ENCODE measurements around the gene SENP7. TPM values are rescaled to one million over a fixed set of nuclear protein-coding genes. Genes with fewer than 3 reads are reported as not detected.

The SENP7 gene
- total and polyA plus RNA-seq, 2 experiments from 2014 or later = 5.0 to 9.0 TPM

DNA sequence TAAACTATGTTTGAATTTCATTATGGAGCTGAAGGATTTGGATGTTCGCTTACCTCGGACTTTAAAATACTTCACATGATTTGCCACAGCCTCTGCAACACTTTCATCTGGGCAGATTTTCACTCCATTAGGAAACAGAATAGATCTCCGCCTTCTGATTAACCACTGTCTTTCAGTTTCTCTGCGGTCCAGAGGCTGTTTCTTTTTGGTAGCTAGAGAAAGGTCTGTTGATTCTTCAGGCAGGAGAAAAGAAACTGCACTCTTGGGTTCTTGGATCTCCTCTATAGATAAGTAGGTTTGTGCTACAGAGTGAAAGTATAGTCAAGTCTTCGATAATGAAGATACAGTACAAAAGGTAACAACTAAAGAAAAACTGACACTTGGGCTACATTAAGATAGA is 193.5 kb downstream of the SENP7 start:
- H3K4me2 ChIP-seq = no peak overlapping the region
- H3K9me2 ChIP-seq (ENCODE audit: insufficient read depth) = no peaks in the 10 kb centered on the region
- H3K4me1 Mint-ChIP-seq = no peaks in the 10 kb centered on the region
- H3K4me3 ChIP-seq = no peak overlapping the region
- no peaks in the 10 kb centered on the region for H3K9me3 Mint-ChIP-seq
- H3K36me3 Mint-ChIP-seq (ENCODE audit: low read depth) = no peaks in the 10 kb centered on the region
- no peaks in the 10 kb centered on the region for H3K4me1 ChIP-seq (ENCODE audit: insufficient read depth)
- H3K27me3 ChIP-seq (ENCODE audit: insufficient read depth) = no peaks in the 10 kb centered on the region
- no peak overlapping the region for H3K27ac ChIP-seq (ENCODE audit: low read depth)
- H2AFZ ChIP-seq = no peak overlapping the region
- H3K36me3 ChIP-seq (ENCODE audit: insufficient read depth) = no peaks in the 10 kb centered on the region
- H3K27me3 Mint-ChIP-seq (ENCODE audit: insufficient read depth, low read depth, poor library complexity) = no peaks in the 10 kb centered on the region
- no peaks in the 10 kb centered on the region for H3K79me2 ChIP-seq (replicated peaks; ENCODE audit: insufficient read depth)
- H3K27ac Mint-ChIP-seq = no peak overlapping the region
- no peak for TF ChIP-seq ZNF331 (CRISPR knock-in tag; IDR thresholded peaks at IDR 0.05; ENCODE audit: low read depth)
- H3F3A ChIP-seq (replicated peaks; ENCODE audit: low read depth) = no peaks in the 10 kb centered on the region
- ATAC-seq (no peak), DNase-seq (ENCODE audit: low spot score) (no peak)
- no peak overlapping the region for H3K4me3 Mint-ChIP-seq
- H4K20me1 ChIP-seq (replicated peaks; ENCODE audit: insufficient read depth) = no peaks in the 10 kb centered on the region

DNA sequence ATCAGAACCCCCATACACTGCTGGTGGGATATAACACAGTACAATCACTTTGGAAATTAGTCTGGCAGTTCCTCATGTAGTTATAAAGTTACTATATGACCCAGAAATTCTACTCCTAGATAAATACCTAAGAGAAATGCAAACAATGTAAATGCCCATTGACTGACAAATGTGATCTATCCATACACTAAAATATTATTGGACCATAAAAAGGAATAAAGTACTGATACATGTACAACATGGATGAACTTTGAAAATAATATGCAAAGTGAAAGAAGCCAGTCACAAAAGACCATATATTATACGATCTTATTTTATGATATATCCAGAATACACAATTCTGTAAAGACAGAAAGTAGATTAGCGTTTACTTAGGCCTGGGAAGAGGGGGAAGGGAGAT is 200.5 kb downstream of the SENP7 start:
- Mint-ChIP-seq H3K4me1 (no peaks in the 10 kb centered on the region), H3K9me3 (peaks cover 21% of the 10 kb centered on the region), H3K27me3 (ENCODE audit: insufficient read depth, low read depth, poor library complexity) (peaks cover 3% of the 10 kb centered on the region), H3K27ac (no peak overlapping the region), H3K4me3 (no peak overlapping the region), H3K36me3 (ENCODE audit: low read depth) (peaks cover 19% of the 10 kb centered on the region)
- no peaks in the 10 kb centered on the region for H4K20me1 ChIP-seq (replicated peaks; ENCODE audit: insufficient read depth)
- H3K27ac ChIP-seq (ENCODE audit: low read depth) = no peak overlapping the region
- no peaks in the 10 kb centered on the region for H3K9me2 ChIP-seq (ENCODE audit: insufficient read depth)
- no peaks in the 10 kb centered on the region for H3F3A ChIP-seq (replicated peaks; ENCODE audit: low read depth)
- no peak overlapping the region for H3K4me2 ChIP-seq
- no peaks in the 10 kb centered on the region for H3K79me2 ChIP-seq (replicated peaks; ENCODE audit: insufficient read depth)
- H3K27me3 ChIP-seq (ENCODE audit: insufficient read depth) = no peaks in the 10 kb centered on the region
- ATAC-seq (no peak), DNase-seq (ENCODE audit: low spot score) (no peak)
- no peaks in the 10 kb centered on the region for H3K36me3 ChIP-seq (ENCODE audit: insufficient read depth)
- no peaks in the 10 kb centered on the region for H3K4me1 ChIP-seq (ENCODE audit: insufficient read depth)
- no peak overlapping the region for H3K4me3 ChIP-seq
- no peak overlapping the region for H2AFZ ChIP-seq
- TF ChIP-seq NANOG (IDR thresholded peaks at IDR 0.05; ENCODE audit: borderline replicate concordance) (no peak), ZNF331 (CRISPR knock-in tag; IDR thresholded peaks at IDR 0.05; ENCODE audit: low read depth) (no peak), CREB1 (CRISPR knock-in tag; IDR thresholded peaks at IDR 0.05; ENCODE audit: low read depth) (no peak), STAT1 (IDR thresholded peaks at IDR 0.05; ENCODE audit: unreplicated experiment) (no peak), POLR2AphosphoS5 (IDR thresholded peaks at IDR 0.05; ENCODE audit: low read depth) (no peak), JUNB (IDR thresholded peaks at IDR 0.05; ENCODE audit: unreplicated experiment) (no peak)
- TF ChIP-seq, protein P1, sequence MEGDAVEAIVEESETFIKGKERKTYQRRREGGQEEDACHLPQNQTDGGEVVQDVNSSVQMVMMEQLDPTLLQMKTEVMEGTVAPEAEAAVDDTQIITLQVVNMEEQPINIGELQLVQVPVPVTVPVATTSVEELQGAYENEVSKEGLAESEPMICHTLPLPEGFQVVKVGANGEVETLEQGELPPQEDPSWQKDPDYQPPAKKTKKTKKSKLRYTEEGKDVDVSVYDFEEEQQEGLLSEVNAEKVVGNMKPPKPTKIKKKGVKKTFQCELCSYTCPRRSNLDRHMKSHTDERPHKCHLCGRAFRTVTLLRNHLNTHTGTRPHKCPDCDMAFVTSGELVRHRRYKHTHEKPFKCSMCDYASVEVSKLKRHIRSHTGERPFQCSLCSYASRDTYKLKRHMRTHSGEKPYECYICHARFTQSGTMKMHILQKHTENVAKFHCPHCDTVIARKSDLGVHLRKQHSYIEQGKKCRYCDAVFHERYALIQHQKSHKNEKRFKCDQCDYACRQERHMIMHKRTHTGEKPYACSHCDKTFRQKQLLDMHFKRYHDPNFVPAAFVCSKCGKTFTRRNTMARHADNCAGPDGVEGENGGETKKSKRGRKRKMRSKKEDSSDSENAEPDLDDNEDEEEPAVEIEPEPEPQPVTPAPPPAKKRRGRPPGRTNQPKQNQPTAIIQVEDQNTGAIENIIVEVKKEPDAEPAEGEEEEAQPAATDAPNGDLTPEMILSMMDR (conservative IDR thresholded peaks at IDR 0.05; ENCODE audit: low read depth in 2 of 2) = no peak
- TF ChIP-seq, protein P2, sequence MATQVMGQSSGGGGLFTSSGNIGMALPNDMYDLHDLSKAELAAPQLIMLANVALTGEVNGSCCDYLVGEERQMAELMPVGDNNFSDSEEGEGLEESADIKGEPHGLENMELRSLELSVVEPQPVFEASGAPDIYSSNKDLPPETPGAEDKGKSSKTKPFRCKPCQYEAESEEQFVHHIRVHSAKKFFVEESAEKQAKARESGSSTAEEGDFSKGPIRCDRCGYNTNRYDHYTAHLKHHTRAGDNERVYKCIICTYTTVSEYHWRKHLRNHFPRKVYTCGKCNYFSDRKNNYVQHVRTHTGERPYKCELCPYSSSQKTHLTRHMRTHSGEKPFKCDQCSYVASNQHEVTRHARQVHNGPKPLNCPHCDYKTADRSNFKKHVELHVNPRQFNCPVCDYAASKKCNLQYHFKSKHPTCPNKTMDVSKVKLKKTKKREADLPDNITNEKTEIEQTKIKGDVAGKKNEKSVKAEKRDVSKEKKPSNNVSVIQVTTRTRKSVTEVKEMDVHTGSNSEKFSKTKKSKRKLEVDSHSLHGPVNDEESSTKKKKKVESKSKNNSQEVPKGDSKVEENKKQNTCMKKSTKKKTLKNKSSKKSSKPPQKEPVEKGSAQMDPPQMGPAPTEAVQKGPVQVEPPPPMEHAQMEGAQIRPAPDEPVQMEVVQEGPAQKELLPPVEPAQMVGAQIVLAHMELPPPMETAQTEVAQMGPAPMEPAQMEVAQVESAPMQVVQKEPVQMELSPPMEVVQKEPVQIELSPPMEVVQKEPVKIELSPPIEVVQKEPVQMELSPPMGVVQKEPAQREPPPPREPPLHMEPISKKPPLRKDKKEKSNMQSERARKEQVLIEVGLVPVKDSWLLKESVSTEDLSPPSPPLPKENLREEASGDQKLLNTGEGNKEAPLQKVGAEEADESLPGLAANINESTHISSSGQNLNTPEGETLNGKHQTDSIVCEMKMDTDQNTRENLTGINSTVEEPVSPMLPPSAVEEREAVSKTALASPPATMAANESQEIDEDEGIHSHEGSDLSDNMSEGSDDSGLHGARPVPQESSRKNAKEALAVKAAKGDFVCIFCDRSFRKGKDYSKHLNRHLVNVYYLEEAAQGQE (IDR thresholded peaks at IDR 0.05; ENCODE audit: unreplicated experiment) = no peak
- TF ChIP-seq, protein P3, sequence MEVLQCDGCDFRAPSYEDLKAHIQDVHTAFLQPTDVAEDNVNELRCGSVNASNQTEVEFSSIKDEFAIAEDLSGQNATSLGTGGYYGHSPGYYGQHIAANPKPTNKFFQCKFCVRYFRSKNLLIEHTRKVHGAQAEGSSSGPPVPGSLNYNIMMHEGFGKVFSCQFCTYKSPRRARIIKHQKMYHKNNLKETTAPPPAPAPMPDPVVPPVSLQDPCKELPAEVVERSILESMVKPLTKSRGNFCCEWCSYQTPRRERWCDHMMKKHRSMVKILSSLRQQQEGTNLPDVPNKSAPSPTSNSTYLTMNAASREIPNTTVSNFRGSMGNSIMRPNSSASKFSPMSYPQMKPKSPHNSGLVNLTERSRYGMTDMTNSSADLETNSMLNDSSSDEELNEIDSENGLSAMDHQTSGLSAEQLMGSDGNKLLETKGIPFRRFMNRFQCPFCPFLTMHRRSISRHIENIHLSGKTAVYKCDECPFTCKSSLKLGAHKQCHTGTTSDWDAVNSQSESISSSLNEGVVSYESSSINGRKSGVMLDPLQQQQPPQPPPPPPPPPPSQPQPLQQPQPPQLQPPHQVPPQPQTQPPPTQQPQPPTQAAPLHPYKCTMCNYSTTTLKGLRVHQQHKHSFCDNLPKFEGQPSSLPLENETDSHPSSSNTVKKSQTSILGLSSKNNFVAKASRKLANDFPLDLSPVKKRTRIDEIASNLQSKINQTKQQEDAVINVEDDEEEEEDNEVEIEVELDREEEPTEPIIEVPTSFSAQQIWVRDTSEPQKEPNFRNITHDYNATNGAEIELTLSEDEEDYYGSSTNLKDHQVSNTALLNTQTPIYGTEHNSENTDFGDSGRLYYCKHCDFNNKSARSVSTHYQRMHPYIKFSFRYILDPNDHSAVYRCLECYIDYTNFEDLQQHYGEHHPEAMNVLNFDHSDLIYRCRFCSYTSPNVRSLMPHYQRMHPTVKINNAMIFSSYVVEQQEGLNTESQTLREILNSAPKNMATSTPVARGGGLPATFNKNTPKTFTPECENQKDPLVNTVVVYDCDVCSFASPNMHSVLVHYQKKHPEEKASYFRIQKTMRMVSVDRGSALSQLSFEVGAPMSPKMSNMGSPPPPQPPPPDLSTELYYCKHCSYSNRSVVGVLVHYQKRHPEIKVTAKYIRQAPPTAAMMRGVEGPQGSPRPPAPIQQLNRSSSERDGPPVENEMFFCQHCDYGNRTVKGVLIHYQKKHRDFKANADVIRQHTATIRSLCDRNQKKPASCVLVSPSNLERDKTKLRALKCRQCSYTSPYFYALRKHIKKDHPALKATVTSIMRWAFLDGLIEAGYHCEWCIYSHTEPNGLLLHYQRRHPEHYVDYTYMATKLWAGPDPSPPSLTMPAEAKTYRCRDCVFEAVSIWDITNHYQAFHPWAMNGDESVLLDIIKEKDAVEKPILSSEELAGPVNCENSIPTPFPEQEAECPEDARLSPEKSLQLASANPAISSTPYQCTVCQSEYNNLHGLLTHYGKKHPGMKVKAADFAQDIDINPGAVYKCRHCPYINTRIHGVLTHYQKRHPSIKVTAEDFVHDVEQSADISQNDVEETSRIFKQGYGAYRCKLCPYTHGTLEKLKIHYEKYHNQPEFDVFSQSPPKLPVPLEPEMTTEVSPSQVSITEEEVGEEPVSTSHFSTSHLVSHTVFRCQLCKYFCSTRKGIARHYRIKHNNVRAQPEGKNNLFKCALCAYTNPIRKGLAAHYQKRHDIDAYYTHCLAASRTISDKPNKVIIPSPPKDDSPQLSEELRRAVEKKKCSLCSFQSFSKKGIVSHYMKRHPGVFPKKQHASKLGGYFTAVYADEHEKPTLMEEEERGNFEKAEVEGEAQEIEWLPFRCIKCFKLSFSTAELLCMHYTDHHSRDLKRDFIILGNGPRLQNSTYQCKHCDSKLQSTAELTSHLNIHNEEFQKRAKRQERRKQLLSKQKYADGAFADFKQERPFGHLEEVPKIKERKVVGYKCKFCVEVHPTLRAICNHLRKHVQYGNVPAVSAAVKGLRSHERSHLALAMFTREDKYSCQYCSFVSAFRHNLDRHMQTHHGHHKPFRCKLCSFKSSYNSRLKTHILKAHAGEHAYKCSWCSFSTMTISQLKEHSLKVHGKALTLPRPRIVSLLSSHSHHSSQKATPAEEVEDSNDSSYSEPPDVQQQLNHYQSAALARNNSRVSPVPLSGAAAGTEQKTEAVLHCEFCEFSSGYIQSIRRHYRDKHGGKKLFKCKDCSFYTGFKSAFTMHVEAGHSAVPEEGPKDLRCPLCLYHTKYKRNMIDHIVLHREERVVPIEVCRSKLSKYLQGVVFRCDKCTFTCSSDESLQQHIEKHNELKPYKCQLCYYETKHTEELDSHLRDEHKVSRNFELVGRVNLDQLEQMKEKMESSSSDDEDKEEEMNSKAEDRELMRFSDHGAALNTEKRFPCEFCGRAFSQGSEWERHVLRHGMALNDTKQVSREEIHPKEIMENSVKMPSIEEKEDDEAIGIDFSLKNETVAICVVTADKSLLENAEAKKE (CRISPR knock-in tag; IDR thresholded peaks at IDR 0.05) = no peak
- TF ChIP-seq, protein P4, sequence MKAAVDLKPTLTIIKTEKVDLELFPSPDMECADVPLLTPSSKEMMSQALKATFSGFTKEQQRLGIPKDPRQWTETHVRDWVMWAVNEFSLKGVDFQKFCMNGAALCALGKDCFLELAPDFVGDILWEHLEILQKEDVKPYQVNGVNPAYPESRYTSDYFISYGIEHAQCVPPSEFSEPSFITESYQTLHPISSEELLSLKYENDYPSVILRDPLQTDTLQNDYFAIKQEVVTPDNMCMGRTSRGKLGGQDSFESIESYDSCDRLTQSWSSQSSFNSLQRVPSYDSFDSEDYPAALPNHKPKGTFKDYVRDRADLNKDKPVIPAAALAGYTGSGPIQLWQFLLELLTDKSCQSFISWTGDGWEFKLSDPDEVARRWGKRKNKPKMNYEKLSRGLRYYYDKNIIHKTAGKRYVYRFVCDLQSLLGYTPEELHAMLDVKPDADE (IDR thresholded peaks at IDR 0.05) = no peak
